ENCODE data around the gene CASP10. TPM values are rescaled to one million over a fixed set of nuclear protein-coding genes. Genes with fewer than 3 reads are reported as not detected.
A peak's percentile ranks its signal among the peaks of the same experiment; 100 is the strongest.
"Not testable (repeated sequence)": the region's sequence is repeated elsewhere in the genome, so short reads cannot be mapped to it uniquely, and the experiment has no call there.

CASP10 gene
- polyA plus RNA-seq, 1 experiment: 2.6 TPM

DNA sequence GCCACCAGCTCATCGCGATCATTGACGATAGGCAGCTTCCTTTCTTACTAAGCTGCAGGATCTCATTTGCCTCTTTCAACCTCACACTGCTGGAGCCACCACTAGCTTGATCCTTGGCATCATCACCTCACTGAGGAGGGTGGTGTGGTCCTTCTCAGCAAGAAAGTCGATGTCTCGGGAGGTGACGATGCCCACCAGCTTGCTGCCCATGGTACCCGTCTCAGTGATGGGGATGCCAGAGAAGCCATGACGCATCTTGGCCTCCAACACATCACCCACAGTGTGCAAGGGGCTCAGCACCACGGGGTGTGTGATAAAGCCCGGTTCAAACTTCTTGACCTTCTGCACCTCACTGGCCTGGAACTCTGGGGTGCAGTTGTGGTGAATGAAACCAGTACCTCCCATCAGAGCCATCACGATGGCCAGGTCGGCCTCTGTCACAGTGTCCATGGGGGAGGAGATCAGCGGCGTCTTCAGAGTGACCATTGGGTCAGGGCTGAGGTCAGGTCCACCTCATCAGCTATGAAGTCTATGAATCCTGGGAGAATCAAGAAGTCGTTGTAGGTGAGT, 44.5 kb upstream of the CASP10 start:
- ChIA-PET POLR2A (no interaction called here), CTCF (no interaction called here)
- TF ChIP-seq, protein P1, sequence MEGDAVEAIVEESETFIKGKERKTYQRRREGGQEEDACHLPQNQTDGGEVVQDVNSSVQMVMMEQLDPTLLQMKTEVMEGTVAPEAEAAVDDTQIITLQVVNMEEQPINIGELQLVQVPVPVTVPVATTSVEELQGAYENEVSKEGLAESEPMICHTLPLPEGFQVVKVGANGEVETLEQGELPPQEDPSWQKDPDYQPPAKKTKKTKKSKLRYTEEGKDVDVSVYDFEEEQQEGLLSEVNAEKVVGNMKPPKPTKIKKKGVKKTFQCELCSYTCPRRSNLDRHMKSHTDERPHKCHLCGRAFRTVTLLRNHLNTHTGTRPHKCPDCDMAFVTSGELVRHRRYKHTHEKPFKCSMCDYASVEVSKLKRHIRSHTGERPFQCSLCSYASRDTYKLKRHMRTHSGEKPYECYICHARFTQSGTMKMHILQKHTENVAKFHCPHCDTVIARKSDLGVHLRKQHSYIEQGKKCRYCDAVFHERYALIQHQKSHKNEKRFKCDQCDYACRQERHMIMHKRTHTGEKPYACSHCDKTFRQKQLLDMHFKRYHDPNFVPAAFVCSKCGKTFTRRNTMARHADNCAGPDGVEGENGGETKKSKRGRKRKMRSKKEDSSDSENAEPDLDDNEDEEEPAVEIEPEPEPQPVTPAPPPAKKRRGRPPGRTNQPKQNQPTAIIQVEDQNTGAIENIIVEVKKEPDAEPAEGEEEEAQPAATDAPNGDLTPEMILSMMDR (IDR thresholded peaks at IDR 0.05; ENCODE audit: low read depth, low read length): no peak

DNA sequence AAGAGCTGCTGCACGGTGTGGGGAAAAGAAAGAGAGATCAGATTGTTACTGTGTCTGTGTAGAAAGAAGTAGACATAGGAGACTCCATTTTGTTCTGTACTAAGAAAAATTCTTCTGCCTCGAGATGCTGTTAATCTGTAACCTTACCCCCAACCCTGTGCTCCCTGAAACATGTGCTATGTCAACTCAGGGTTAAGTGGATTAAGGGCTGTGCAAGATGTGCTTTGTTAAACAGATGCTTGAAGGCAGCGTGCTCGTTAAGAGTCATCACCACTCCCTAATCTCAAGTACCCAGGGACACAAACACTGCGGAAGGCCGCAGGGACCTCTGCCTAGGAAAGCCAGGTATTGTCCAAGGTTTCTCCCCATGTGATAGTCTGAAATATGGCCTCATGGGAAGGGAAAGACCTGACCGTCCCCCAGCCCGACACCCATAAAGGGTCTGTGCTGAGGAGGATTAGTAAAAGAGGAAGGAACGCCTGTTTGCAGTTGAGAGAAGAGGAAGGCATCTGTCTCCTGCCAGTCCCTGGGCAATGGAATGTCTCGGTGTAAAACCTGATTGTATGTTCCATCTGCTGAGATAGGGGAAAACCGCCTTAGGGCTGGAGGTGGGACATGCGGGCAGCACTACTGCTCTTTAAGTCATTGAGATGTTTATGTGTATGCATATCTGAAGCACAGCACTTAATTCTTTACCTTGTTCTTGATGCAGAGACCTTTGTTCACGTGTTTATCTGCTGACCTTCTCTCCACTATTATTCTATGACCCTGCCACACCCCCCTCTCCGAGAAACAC, 43.8 kb upstream of the CASP10 start:
- POLR2A ChIA-PET; CTCF ChIA-PET; H3K4me3 ChIP-seq (ENCODE audit: low read depth, low read length); H3K27ac ChIP-seq (ENCODE audit: low read depth, low read length); H3K9me3 ChIP-seq (ENCODE audit: control insufficient read depth, insufficient read depth, low read length); H3K27me3 ChIP-seq (ENCODE audit: control insufficient read depth, insufficient read depth, low read length); DNase-seq (ENCODE audit: low read depth, low spot score): not testable (repeated sequence)

More for the DNA sequence above, 44.5 kb upstream of the CASP10 start:
- Histone ChIP-seq H3K4me3 (ENCODE audit: low read depth, low read length) (no peak overlapping the region), H3K27me3 (ENCODE audit: control insufficient read depth, insufficient read depth, low read length) (no peaks in the 10 kb centered on the region), H3K27ac (ENCODE audit: low read depth, low read length) (peak overlapping the region; percentile 11), H3K9me3 (ENCODE audit: control insufficient read depth, insufficient read depth, low read length) (peaks cover 4% of the 10 kb centered on the region; the same call in 1 of the 2 replicates)
- DNase-seq (ENCODE audit: low read depth, low spot score): no peak

- ChIA-PET CTCF (no interaction called here), POLR2A (no interaction called here)
These were observed 42.9 kb upstream of the CASP10 start for GRCh38 chr2:201139836-201140604.

DNA sequence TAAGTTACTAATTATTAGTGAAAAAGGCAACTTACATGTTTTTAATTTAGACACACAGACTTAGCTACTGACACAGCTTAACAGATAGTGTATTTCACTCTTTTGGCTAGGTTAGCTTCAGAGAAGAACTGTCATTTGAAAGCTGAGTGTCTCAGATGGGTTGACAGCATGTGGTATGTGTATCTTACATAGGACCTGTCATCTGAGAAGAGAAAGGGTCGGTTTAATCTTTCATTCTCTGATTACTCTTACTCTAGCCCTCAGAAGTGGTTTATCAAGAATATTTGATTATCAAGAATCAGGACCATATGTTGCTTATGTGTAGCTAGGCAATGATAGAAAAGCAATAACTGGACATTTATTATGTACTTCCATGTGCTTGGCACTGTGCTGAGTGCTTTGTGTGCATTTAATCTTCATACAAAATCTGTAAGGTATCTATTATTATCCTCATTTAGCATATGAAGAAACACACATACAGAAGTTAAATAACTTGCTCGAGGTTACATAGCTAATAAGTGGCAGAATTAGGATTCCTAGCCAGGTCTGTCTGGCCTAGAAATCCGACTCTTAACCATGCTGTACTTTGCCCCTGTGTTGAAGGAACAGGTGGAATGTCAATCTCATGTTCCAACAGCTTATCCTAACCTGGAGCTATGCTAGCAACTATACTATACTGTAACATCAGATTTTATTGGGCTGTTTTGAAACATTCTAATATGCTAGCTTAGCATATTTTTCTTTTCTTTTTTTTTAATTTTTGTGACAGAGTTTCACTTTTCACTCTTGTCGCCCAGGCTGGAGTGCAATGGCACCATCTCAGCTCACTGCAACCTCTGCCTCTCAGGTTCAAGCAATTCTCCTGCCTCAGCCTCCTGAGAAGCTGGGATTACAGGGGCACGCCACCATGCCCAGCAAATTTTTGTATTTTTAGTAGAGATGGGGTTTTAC, 38.6 kb upstream of the CASP10 start:
- CTCF ChIA-PET: interaction anchor here (1.4 to 3.3 kb wide), 2 partner anchors 14 to 88 kb away, joined by 4 to 13 read pairs; no protein-coding TSS in a partner anchor
- DNase-seq (ENCODE audit: low read depth, low spot score): no peak
- TF ChIP-seq, protein P1 (IDR thresholded peaks at IDR 0.05; ENCODE audit: low read depth, low read length): no peak
- Histone ChIP-seq H3K27me3 (ENCODE audit: control insufficient read depth, insufficient read depth, low read length) (no peaks in the 10 kb centered on the region), H3K27ac (ENCODE audit: low read depth, low read length) (no peak overlapping the region), H3K9me3 (ENCODE audit: control insufficient read depth, insufficient read depth, low read length) (no peaks in the 10 kb centered on the region), H3K4me3 (ENCODE audit: low read depth, low read length) (no peak overlapping the region)
- POLR2A ChIA-PET: interaction anchor here (1.3 kb wide), 1 partner anchor 28 kb away, joined by 4 read pairs; no protein-coding TSS in a partner anchor

More at GRCh38 chr2:201139836-201140604, 42.9 kb upstream of the CASP10 start:
- Histone ChIP-seq H3K4me3 (ENCODE audit: low read depth, low read length) (no peak overlapping the region), H3K9me3 (ENCODE audit: control insufficient read depth, insufficient read depth, low read length) (peaks cover 4% of the 10 kb centered on the region; the same call in 1 of the 2 replicates), H3K27ac (ENCODE audit: low read depth, low read length) (no peak overlapping the region), H3K27me3 (ENCODE audit: control insufficient read depth, insufficient read depth, low read length) (no peaks in the 10 kb centered on the region)
- no peak for DNase-seq (ENCODE audit: low read depth, low spot score)
- TF ChIP-seq, protein P1 (IDR thresholded peaks at IDR 0.05; ENCODE audit: low read depth, low read length): no peak

All from AG04450 (cell line).